ENCODE measurements around the gene MYO7A.

DNA sequence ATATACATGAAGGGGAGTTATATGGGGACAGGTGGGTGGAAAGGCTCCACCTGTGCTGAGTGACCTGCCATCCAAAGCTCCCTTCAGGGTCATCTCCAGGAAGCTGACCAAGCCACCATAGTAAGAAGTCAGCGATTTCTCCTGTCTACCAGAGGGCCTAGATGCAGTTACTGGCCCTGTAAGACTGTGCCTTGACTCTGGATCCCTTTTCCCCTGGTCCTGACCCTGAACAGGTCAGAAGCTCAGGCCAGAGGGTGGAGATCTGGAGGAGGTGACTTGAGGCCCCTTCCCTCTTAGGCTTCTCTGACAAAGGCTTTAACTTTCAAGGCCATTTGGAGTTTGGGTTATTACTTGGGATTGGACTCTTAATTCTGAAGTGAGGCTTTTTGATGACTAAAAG lies 103.8 kb downstream of the MYO7A start:
- TF ChIP-seq, protein P1, sequence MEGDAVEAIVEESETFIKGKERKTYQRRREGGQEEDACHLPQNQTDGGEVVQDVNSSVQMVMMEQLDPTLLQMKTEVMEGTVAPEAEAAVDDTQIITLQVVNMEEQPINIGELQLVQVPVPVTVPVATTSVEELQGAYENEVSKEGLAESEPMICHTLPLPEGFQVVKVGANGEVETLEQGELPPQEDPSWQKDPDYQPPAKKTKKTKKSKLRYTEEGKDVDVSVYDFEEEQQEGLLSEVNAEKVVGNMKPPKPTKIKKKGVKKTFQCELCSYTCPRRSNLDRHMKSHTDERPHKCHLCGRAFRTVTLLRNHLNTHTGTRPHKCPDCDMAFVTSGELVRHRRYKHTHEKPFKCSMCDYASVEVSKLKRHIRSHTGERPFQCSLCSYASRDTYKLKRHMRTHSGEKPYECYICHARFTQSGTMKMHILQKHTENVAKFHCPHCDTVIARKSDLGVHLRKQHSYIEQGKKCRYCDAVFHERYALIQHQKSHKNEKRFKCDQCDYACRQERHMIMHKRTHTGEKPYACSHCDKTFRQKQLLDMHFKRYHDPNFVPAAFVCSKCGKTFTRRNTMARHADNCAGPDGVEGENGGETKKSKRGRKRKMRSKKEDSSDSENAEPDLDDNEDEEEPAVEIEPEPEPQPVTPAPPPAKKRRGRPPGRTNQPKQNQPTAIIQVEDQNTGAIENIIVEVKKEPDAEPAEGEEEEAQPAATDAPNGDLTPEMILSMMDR (conservative IDR thresholded peaks at IDR 0.05; ENCODE audit: low read length), result no peak
- no peak for TF ChIP-seq EZH2phosphoT487 (IDR thresholded peaks at IDR 0.05; ENCODE audit: borderline replicate concordance)

Data from Loucy (cell line).